Measurements from ENCODE around the gene AAGAB.

Gene AAGAB

GRCh38 chr15:67163180-67163579 lies 91.3 kb downstream of the AAGAB start:
- TF ChIP-seq CTCF (IDR thresholded peaks at IDR 0.05), result no peak
- H3K4me3 ChIP-seq (ENCODE audit: low read depth in 1 of 2, low read length in 1 of 2), result no peak overlapping the region
- no peaks in the 10 kb centered on the region for H3K9me3 ChIP-seq
- H3K27me3 ChIP-seq, result no peaks in the 10 kb centered on the region
- H3K4me1 ChIP-seq (ENCODE audit: control insufficient read depth in 1 of 2, insufficient read depth in 1 of 2, low read depth in 1 of 2, low read length in 1 of 2), result peaks cover 0 to 7% of the 10 kb centered on the region in 2 experiments
- peaks cover 23% of the 10 kb centered on the region for H3K36me3 ChIP-seq
- H3K27ac ChIP-seq, result no peak overlapping the region

DNA sequence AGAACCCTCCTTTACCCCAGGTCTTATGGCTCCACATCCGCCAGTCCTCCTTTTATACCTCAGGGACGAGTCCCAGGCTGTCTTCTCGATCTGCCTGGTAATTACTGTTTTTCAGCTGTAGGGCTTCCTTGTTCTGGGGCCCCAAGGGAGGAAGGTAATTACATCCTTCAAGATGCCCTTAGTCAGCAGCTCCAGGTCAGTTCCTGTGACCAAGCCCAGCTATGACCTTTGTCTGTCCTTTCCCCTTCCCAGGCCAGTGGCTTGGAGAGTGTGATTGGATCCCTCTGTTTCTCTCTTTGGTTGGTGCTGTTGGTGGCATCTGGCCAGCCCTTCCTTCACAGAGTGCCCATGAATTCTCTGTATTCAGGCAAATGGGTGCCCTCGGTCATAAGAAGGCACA lies 92.6 kb downstream of the AAGAB start:
- no peaks in the 10 kb centered on the region for H3K27me3 ChIP-seq
- H3K9me3 ChIP-seq, result no peaks in the 10 kb centered on the region
- H3K36me3 ChIP-seq, result peaks cover 17% of the 10 kb centered on the region
- no peak overlapping the region for H3K4me3 ChIP-seq (ENCODE audit: low read depth in 1 of 2, low read length in 1 of 2)
- peaks cover 0 to 7% of the 10 kb centered on the region in 2 experiments for H3K4me1 ChIP-seq (ENCODE audit: control insufficient read depth in 1 of 2, insufficient read depth in 1 of 2, low read depth in 1 of 2, low read length in 1 of 2)
- no peak for TF ChIP-seq CTCF (IDR thresholded peaks at IDR 0.05)
- no peak overlapping the region for H3K27ac ChIP-seq

DNA sequence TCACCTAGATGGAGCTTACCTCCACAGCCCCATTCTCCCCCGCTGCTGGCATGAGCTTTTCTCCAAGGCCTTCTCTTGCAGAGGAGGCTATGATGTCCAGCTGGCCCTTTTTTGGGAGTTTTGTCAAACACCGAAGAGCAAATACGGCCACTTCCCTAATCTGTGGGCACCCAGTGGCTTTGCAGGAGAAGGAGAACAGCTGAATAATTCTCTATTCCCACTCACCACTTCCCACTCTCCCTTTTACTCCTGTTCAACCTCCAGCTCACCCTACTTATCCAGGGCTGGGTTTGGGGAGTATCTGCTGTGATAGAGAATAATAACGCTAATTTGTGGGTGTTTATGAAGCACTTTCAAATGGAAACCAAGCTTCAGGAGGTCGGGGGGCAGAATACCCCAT lies 93.0 kb downstream of the AAGAB start:
- Histone ChIP-seq H3K9me3 (no peaks in the 10 kb centered on the region), H3K27ac (no peak overlapping the region), H3K4me3 (ENCODE audit: low read depth in 1 of 2, low read length in 1 of 2) (no peak overlapping the region), H3K4me1 (ENCODE audit: control insufficient read depth in 1 of 2, insufficient read depth in 1 of 2, low read depth in 1 of 2, low read length in 1 of 2) (peaks cover 0 to 7% of the 10 kb centered on the region in 2 experiments), H3K27me3 (no peaks in the 10 kb centered on the region), H3K36me3 (peaks cover 14% of the 10 kb centered on the region)
- TF ChIP-seq CTCF (IDR thresholded peaks at IDR 0.05), result no peak

DNA sequence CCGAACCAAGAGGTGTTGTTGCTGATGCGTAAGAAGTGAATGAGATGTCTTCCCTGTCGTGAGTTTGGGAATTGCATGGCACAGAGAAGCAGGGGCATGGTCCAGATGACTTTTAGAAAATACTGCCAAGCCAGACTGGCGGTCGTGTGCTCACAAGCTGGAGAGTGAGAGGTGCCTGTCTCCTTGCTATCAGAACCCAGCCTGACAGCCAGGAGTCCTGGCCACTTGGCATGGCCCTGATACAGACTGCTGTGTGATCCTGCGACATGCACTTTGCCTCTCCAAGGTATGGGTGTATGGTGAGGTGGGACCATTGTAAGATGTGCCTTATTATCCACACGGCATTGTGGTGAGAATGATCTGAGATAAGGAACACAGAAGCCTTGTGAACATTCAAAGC lies 96.1 kb downstream of the AAGAB start:
- no peaks in the 10 kb centered on the region for H3K27me3 ChIP-seq
- no peaks in the 10 kb centered on the region for H3K9me3 ChIP-seq
- no peak overlapping the region for H3K27ac ChIP-seq
- no peak for TF ChIP-seq CTCF (IDR thresholded peaks at IDR 0.05)
- H3K36me3 ChIP-seq, result no peaks in the 10 kb centered on the region
- no peak overlapping the region for H3K4me3 ChIP-seq (ENCODE audit: low read depth in 1 of 2, low read length in 1 of 2)
- peaks cover 0 to 7% of the 10 kb centered on the region in 2 experiments for H3K4me1 ChIP-seq (ENCODE audit: control insufficient read depth in 1 of 2, insufficient read depth in 1 of 2, low read depth in 1 of 2, low read length in 1 of 2)

DNA sequence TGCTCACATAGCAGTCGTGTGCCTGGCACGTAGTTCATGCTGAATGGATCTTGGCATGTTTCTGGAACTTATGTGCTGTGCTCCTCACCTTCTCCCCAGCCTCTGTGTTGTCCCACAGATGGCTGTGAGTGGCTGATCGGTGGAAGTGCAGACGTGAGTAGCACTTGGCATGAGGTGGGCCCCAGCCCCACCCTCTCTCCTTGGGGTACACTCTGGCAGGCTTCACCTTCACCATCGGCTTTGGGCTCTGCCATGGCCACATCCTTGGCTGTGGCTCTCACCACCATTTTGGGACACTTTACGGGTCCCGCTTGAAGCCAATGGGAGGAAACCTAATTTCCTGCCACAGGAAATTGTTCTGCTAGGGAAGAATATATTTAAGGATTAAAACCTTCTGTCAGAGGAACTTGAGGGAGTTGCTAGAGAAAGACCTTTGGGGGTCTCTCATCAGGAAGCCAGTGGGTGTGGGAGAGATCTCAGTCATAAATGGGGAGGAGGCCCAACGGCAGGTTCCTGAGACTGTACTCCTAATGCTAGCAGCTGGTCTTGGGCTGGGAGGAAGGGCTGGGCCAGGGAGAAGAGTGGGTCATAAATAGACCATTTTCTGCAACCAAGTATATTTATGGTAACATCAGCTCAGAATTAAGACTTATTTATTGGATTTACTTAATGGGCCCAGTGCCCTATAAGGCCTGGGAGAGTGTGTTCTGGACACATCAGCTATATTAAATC lies 96.8 kb downstream of the AAGAB start:
- H3K4me3 ChIP-seq (ENCODE audit: low read depth in 1 of 2, low read length in 1 of 2), result no peak overlapping the region
- no peaks in the 10 kb centered on the region for H3K36me3 ChIP-seq
- TF ChIP-seq CTCF (IDR thresholded peaks at IDR 0.05), result no peak
- H3K27me3 ChIP-seq, result no peaks in the 10 kb centered on the region
- H3K4me1 ChIP-seq (ENCODE audit: control insufficient read depth in 1 of 2, insufficient read depth in 1 of 2, low read depth in 1 of 2, low read length in 1 of 2), result peaks cover 0 to 7% of the 10 kb centered on the region in 2 experiments
- H3K27ac ChIP-seq, result no peak overlapping the region
- no peaks in the 10 kb centered on the region for H3K9me3 ChIP-seq
